Tibial artery (tissue), 4 donors: ENCODE data around the gene OSBP.

ENCODE experiments used
- DNase-seq, 2 donors: peaks; one replicate each; pipeline ENCODE4 v3.0.0-alpha.2; 2019
- H3K27ac ChIP-seq, 2 donors: fragments of 200-600 bp; sonication (generic) in 1 of 2; 1 replicate in 1 of 2; 2 replicates in 1 of 2; pipeline ENCODE4 v1.5.1; 2018 to 2019; ENCODE audit warnings: mild to moderate bottlenecking in 1 of 2
- H3K27me3 ChIP-seq, 2 donors: fragments of 200-600 bp; sonication (generic) in 1 of 2; one replicate each; pipeline versions ENCODE4 v1.5.1 to v1.6.0; 2016 to 2019
- H3K36me3 ChIP-seq, 3 donors: fragments of 200-600 bp; sonication (generic) in 2 of 3; one replicate each; pipeline ENCODE4 v1.5.1; 2016 to 2019; ENCODE audit warnings: mild to moderate bottlenecking in 2 of 3
- H3K4me1 ChIP-seq, 4 donors: fragments of 200-600 bp; sonication (generic) in 2 of 4; 1 replicate in 3 of 4; 2 replicates in 1 of 4; pipeline ENCODE4 v1.5.1; 2016 to 2019
- H3K4me3 ChIP-seq, 2 donors: fragments of 200-600 bp; sonication (generic) in 1 of 2; 1 replicate in 1 of 2; 2 replicates in 1 of 2; pipeline ENCODE4 v1.5.1; 2018 to 2019; ENCODE audit warnings: mild to moderate bottlenecking in 2 of 2
- H3K9me3 ChIP-seq, 3 donors: fragments of 200-600 bp; sonication (generic) in 1 of 3; one replicate each; pipeline ENCODE4 v1.5.1; 2016 to 2019
- CTCF ChIP-seq, 2 experiments: fragments of 200-600 bp in 1 of 2; fragments of 450-650 bp in 1 of 2; IDR thresholded peaks; one replicate each; pipeline ENCODE4 v1.5.1; 2017 to 2019; ENCODE audit warnings: antibody characterized with exemption in 2 of 2, mild to moderate bottlenecking in 1 of 2, moderate library complexity in 1 of 2
- intact Hi-C: fragments of 100-400 bp; cut with DNase I; formaldehyde crosslinking; loops from one replicate; pipeline ENCODE4 v1.15.0; 2023; ENCODE audit warnings: low total_unique reads

The OSBP gene

GRCh38 chr11:59607703-59608454 is 7.7 kb downstream of the OSBP start:
- intact Hi-C loops: no loop called here
- H3K36me3 ChIP-seq: peaks cover 60 to 74% (median 63%) of the 10 kb centered on the region in 3 donors
- no peaks in the 10 kb centered on the region for H3K9me3 ChIP-seq
- H3K27ac ChIP-seq: no peak overlapping the region
- TF ChIP-seq CTCF (IDR thresholded peaks at IDR 0.05): no peak
- H3K4me3 ChIP-seq: no peak overlapping the region
- H3K4me1 ChIP-seq: peaks cover 0 to 30% (median 15%) of the 10 kb centered on the region in 4 donors
- no peaks in the 10 kb centered on the region for H3K27me3 ChIP-seq
- no peak for DNase-seq

GRCh38 chr11:59602432-59602831 is 13.1 kb downstream of the OSBP start:
- Histone ChIP-seq H3K4me3 (no peak overlapping the region), H3K9me3 (no peaks in the 10 kb centered on the region), H3K4me1 (no peaks in the 10 kb centered on the region), H3K36me3 (peaks cover 83 to 99% (median 85%) of the 10 kb centered on the region in 3 donors), H3K27me3 (no peaks in the 10 kb centered on the region), H3K27ac (no peak overlapping the region)
- DNase-seq: no peak
- intact Hi-C loops: no loop called here
- no peak for TF ChIP-seq CTCF (IDR thresholded peaks at IDR 0.05)

GRCh38 chr11:59601788-59602187 is 13.8 kb downstream of the OSBP start:
- DNase-seq: no peak
- H3K4me3 ChIP-seq: no peak overlapping the region
- no peak overlapping the region for H3K27ac ChIP-seq
- no peak for TF ChIP-seq CTCF (IDR thresholded peaks at IDR 0.05)
- H3K9me3 ChIP-seq: no peaks in the 10 kb centered on the region
- H3K27me3 ChIP-seq: no peaks in the 10 kb centered on the region
- intact Hi-C loops: no loop called here
- H3K36me3 ChIP-seq: peaks cover 81 to 99% (median 85%) of the 10 kb centered on the region in 3 donors
- no peaks in the 10 kb centered on the region for H3K4me1 ChIP-seq

GRCh38 chr11:59600636-59601035 is 14.9 kb downstream of the OSBP start:
- no peak for DNase-seq
- peaks cover 70 to 98% (median 77%) of the 10 kb centered on the region in 3 donors for H3K36me3 ChIP-seq
- no peaks in the 10 kb centered on the region for H3K4me1 ChIP-seq
- intact Hi-C loops: no loop called here
- no peaks in the 10 kb centered on the region for H3K9me3 ChIP-seq
- no peak overlapping the region for H3K4me3 ChIP-seq
- no peak overlapping the region for H3K27ac ChIP-seq
- no peak for TF ChIP-seq CTCF (IDR thresholded peaks at IDR 0.05)
- H3K27me3 ChIP-seq: no peaks in the 10 kb centered on the region

- Histone ChIP-seq H3K27ac (no peak overlapping the region), H3K9me3 (no peaks in the 10 kb centered on the region), H3K27me3 (no peaks in the 10 kb centered on the region), H3K4me1 (no peaks in the 10 kb centered on the region), H3K36me3 (peaks cover 66 to 98% (median 75%) of the 10 kb centered on the region in 3 donors), H3K4me3 (no peak overlapping the region)
- intact Hi-C loops: no loop called here
- no peak for DNase-seq
- no peak for TF ChIP-seq CTCF (IDR thresholded peaks at IDR 0.05)
These were observed 15.3 kb downstream of the OSBP start for GRCh38 chr11:59600234-59600633.
